Uterus (tissue), 2 donors: ENCODE data around the gene PKDREJ.

Experiments
- CTCF ChIP-seq, 4 experiments: fragments of 200-600 bp in 2 of 4; fragments of 450-650 bp in 2 of 4; sonication (generic) in 2 of 4; IDR thresholded peaks; one replicate each; pipeline ENCODE4 v1.5.1; 2016 to 2019; ENCODE audit warnings: antibody characterized with exemption in 4 of 4, mild to moderate bottlenecking in 2 of 4, moderate library complexity in 1 of 4
- POLR2A ChIP-seq, 2 donors: fragments of 450-650 bp; IDR thresholded peaks; one replicate each; pipeline ENCODE4 v1.6.1; 2016; ENCODE audit warnings: antibody characterized with exemption in 2 of 2, mild to moderate bottlenecking in 1 of 2, moderate library complexity in 1 of 2

- TF ChIP-seq CTCF (IDR thresholded peaks at IDR 0.05) (no peak), POLR2A (IDR thresholded peaks at IDR 0.05) (no peak)
Observed at GRCh38 chr22:46303347-46303965, 40.3 kb upstream of the PKDREJ start.
